ENCODE measurements around the gene ALOXE3.

The ALOXE3 gene

DNA sequence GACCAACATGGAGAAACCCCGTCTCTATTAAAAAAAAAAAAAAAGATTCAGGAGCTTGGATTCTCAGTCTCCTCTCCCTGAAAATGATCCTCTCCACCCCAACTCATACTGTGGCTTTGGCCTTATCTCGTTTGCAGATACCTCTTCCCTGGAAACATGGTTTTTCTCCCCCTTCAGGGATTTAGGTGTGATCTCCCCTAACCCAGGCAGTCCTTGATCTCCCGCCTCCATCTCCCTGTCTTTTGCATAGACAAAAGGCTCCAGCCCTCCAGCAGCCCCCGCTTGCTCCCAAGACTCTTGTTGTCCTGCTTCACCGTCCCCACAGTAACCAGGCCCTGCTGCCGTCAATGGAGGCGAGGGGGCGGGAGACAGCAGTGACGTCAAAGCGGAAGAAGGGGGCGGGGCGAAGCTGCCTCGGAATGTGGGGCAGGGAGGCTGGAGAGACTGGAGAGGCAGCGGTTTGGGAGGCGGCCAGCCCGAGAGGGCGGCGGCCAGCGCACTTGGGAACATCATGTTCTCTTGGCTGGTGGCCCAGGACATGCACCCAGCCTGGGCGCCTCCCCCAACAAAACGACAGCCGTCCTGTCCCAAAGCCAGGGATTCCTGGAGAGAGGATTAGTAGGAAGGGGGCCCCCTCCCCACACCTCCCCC, 35.8 kb upstream of the ALOXE3 start:
- peak; percentile 88 to 94 (median 93) for DNase-seq

DNA sequence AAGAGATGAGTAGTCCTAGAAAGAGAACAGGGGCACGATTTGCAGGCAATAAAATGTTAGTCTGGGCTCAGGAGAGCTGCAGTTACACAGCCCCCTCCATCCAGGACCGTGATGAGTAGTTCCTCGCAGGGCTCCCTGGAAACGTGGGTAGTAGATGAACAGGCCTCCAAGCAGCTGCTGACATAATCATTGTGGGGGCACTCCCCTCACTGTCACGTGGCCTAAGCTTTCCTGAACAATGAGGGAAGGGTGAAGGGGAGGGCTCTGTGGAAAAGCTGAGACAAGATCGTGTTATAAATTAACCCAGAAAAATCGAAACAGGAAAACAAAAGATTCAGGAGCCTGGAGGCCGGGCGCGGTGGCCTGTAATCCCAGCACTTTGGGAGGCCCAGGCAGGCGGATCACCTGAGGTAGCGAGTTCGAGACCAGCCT, 35.2 kb upstream of the ALOXE3 start:
- DNase-seq = peak in 3 of 6 experiments; percentile 36 to 37 (median 37)

DNA sequence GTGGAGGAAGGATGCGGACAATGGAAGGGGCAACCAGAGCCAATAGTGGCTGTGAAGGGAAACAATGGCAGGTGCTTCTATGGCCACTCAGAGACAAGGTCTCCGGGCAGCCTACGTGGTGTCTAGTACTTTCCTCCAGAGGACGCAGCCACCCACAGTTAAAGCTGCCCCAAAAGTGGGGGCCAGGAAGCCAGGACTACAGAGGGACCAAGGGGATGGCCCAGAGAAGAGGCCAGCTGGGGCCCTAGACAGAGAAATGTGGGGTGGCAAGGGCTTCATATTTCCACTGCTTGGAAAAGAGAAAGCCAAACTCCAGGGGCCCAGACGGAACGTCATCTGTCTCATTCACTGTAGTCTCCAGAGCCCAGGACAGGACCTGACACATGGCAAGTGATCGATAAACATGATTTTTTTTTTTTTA, 34.7 kb upstream of the ALOXE3 start:
- DNase-seq = peak in 2 of 6 experiments; percentile 28 to 63

DNA sequence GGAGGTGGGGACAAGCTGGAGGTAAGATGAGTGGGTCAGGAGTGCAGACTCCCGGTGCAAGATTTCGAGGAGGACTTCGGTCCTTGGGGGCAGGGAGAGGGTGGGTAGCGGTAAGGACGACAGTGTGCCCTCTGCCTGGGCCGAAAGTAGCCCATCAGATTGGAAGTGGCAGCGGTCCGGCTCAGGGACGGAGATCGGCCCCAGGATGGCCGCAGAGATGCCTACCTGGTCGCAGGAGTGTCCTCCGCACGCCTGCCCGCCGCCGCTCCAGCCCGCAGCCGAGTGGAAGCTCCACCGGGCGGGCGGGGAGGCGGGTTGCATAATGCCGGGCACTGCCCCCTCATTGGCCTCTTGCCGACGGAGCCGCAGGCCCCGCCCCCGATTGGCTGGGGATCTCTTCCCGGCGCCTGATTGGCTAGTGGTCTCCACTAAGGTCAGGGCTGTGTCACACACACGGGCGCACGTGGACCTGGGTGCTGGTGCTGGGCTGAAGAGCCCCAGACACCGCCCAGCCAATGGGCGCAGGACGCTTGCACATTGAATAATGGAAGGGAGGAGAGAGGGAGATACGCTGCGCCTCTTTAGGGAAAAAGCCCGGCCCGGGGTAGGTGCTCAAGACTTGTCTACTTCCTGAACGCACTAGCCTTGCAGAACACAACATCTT, 33.9 kb upstream of the ALOXE3 start, which contains the start of gene PER1:
Gene PER1 (minus strand): TSS at position 293 of the 664 bp plus-strand sequence. CDS start 1,698 bp downstream, outside the sequence.
- DNase-seq = peak; percentile 58 to 78 (median 71)

DNA sequence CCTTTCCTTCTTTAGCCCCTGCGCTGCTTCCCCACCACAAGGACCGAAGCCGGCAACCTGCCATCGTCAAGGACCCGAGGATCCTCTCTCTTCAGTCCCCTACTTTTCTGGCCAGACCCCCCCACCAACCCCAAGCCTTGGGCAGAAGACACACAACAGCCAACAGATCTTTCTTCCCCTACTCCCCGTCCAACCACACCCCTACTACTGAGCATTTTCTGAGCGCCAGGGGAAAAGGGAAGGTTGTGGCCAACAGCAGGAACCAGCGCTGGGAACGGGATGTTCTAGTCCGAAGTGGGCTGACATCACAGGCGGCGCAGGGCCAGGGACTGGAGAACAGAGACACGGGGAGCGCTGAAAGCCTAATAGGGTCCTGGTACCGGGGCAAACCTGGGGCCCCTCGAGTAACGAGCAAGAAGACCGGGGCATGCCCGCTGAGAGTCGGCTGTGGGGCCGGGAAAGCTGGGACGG, 33.4 kb upstream of the ALOXE3 start:
- peak in 5 of 6 experiments; percentile 46 to 87 (median 62) for DNase-seq

DNA sequence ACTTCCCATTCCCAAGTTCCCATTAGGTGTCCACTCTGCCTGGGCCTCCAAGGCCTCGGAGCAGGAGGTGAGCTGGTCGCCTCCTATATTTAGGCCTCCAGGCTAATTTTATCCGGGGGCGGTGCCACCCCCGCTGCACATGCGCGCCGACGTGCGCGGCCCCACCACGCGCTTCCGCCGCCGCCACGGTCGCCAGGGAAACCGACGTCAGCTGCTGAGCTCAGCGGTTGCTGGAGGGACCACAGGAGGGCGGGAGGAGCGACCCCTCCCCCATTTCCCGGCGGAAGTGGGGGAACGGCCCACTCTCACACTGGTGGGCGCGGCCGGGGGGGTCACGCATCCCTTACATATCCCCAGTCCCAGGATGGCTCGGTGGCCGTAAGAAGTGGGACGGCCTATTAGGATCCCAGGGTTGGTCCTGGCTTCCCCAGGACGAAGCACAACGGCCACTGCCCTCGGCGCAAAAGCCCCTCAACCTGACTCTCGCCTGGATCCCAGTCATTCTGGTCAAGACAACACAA, 32.9 kb upstream of the ALOXE3 start:
- peak; percentile 87 to 93 (median 90) for DNase-seq

- no peak for DNase-seq
Measured at GRCh38 chr17:8150194-8151119, 32.1 kb upstream of the ALOXE3 start.

- no peak for DNase-seq
Measured at GRCh38 chr17:8149419-8150193, 31.3 kb upstream of the ALOXE3 start.

- DNase-seq = no peak
Measured at GRCh38 chr17:8148560-8148959, 30.2 kb upstream of the ALOXE3 start.

- no peak for DNase-seq
Measured at GRCh38 chr17:8147805-8148404, 29.6 kb upstream of the ALOXE3 start.

- no peak for DNase-seq
Measured at GRCh38 chr17:8147141-8147804, 29.0 kb upstream of the ALOXE3 start.

DNA sequence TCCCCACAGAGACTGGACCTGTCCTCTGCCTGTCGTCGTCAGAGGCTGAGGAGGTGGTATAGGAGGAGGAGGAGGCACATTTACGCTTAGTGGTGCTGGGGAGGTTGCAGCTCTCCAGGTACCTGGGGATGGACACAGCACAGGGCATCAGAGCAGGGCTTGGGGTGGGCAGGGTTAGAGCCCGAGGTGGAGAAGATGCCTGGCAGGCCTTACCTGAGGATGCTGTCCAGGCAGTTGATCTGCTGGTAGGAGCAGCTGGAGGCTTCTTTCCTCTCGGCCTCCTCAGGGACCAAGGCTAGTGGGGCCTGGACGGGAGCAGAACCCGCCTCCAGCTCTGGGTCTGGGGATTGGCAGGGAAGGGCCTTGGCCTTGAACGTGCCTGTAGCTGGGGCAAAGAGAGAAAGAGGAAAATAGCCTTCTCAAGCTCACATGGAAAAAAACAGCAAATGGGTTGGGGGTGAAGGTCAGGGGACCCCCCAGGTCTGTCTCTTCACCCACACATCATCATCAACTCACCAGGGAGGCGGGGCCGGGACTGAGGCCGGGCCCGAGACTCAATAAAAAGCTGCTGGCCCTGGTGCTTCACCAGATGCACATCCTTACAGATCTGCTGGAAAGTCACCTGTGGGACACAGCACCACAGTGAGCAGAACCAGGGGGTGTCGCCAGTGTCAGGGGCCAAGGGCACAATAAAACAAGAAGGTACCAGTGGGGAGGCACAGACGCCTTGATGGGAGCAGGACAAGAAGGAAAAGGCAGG, 28.2 kb upstream of the ALOXE3 start:
- no peak for DNase-seq

GRCh38 chr17:8145811-8146210, 27.5 kb upstream of the ALOXE3 start:
- no peak for DNase-seq

DNA sequence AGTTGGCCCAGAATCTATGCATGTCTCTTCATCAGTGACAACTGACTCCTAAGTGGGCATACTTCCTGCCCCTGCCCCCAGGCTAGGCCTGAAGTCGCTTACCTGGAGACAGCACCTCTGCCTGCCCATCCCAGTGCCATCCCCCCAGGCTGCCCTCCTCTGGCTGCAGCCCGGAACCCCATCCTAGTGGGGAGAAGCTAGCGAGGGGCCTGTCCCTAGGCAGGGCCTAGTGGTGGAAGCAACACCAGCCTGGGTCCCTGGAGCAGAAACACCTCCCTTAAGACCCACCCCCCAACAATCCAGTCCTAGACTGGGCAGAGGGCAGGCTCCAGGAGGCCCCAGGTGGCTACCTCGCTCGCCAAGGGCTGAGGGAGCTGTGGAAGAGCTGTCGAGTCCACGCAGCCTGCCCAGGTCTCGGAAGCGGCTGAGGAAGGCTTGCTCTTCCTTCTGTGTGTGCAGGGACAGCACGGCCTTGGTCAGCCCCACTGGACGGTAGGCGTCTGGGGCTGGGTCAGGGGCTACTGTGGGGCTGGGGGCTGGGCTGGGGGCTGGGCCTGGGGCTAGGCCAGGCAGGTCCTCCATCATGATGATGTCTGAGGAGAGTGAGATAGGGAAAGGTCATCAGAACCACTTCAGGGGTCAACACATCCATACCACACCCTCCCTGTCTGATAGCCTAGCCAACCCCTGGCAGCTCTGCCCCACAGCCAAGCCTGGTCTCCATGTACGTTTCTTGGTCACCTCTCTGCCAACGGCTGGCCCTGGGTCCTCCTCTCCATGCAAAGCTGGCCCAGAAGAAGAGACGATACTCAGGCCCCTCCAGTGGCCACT, 26.3 kb upstream of the ALOXE3 start:
- DNase-seq = no peak

GRCh38 chr17:8143581-8144400, 25.5 kb upstream of the ALOXE3 start:
- no peak for DNase-seq

- no peak for DNase-seq
Measured at GRCh38 chr17:8142887-8143580, 24.7 kb upstream of the ALOXE3 start.

DNA sequence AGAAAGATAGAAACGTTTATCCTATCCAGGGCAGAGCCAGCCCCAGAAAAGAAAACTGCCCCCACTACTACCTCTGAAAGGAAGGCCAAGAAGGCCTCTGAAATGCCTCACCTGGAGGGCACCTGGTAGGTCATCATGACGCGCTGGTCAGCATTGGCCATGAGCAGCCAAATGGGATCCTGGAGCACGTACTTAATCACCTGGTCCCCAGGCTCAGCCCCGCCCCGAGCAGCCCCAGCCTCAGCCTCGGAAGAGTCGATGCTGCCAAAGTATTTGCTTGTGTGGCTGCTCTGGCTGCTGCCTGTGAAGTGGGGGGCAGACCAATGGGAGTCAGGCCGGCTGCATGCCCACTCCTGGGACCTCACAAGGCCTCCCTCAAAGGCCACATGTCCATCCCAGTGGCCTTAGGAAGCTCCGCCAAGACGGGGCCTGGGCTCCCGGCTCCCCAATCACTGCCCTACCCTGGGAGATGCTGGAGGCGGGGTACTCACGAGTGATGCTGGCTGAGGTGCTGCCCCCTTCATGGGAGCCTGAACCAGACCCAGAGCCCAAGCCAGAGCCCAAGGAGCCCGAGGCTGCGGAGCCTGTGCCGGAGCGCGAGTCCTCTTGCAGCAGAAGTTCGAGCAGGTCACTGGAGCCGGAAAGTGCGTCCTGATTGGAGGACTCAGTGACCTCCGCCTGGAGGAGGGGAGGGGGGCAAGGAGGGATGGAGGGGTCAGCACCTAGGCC, 24.0 kb upstream of the ALOXE3 start:
- no peak for DNase-seq
